GM12878 (cell line): ENCODE results near the gene PPIE. TPM values are rescaled to one million over a fixed set of nuclear protein-coding genes. Genes with fewer than 3 reads are reported as not detected.
A peak's percentile ranks its signal among the peaks of the same experiment; 100 is the strongest.

Experiments
- BHLHE40 ChIP-seq, 2 experiments: fragments of 450-650 bp in 1 of 2; IDR thresholded peaks; 2 replicates each; pipeline ENCODE4 v1.6.1; 2011 to 2017; ENCODE audit warnings: low read depth in 2 of 2, borderline replicate concordance in 1 of 2, improper control_type of control experiment in 1 of 2, low read length in 1 of 2, mild to moderate bottlenecking in 1 of 2
- CHD2 ChIP-seq: IDR thresholded peaks from 2 replicates; pipeline ENCODE4 v1.6.1; 2011; ENCODE audit warnings: low read depth, low read length, improper control_type of control experiment, borderline replicate concordance
- EGR1 ChIP-seq, 2 experiments: IDR thresholded peaks; 1 replicate in 1 of 2; 2 replicates in 1 of 2; pipeline ENCODE4 v1.6.1; 2011 to 2012; ENCODE audit warnings: low read depth in 2 of 2, low read length in 2 of 2, borderline replicate concordance in 1 of 2, mild to moderate bottlenecking in 1 of 2, moderate library complexity in 1 of 2
- FOS ChIP-seq: IDR thresholded peaks from 3 replicates; pipeline ENCODE4 v1.6.1; 2011; ENCODE audit warnings: borderline replicate concordance; ENCODE audit not compliant: insufficient read length; ENCODE audit errors: extremely low read depth
- GATAD2B ChIP-seq: fragments of 450-650 bp; conservative IDR thresholded peaks from 2 replicates; pipeline ENCODE4 v1.6.1; 2017; ENCODE audit warnings: low read depth, mild to moderate bottlenecking, moderate library complexity
- KAT2A ChIP-seq: conservative IDR thresholded peaks from 2 replicates; pipeline ENCODE4 v1.6.1; 2011; ENCODE audit warnings: low read depth, low read length; ENCODE audit not compliant: control insufficient read depth
- KDM1A ChIP-seq: fragments of 200-600 bp; sonication (generic); IDR thresholded peaks from 2 replicates; pipeline ENCODE4 v1.6.1; 2016; ENCODE audit warnings: borderline replicate concordance
- MTA3 ChIP-seq: IDR thresholded peaks from 2 replicates; pipeline ENCODE4 v1.6.1; 2012; ENCODE audit warnings: low read length, inconsistent platforms, borderline replicate concordance
- NFYA ChIP-seq: IDR thresholded peaks from 2 replicates; pipeline ENCODE4 v1.6.1; 2011; ENCODE audit warnings: low read depth, mild to moderate bottlenecking, low read length, improper control_type of control experiment, borderline replicate concordance
- NFYB ChIP-seq: IDR thresholded peaks from 2 replicates; pipeline ENCODE4 v1.6.1; 2011; ENCODE audit warnings: low read depth, mild to moderate bottlenecking, low read length, improper control_type of control experiment, moderate library complexity; ENCODE audit not compliant: insufficient read depth
- POLR2AphosphoS2 ChIP-seq: IDR thresholded peaks from 2 replicates; pipeline ENCODE4 v1.6.1; 2011; ENCODE audit warnings: low read depth, mild to moderate bottlenecking, low read length, improper control_type of control experiment, moderate library complexity
- POLR2AphosphoS5 ChIP-seq: IDR thresholded peaks from 2 replicates; pipeline ENCODE4 v1.6.1; 2011; ENCODE audit warnings: mild to moderate bottlenecking, low read length, inconsistent platforms
- RBBP5 ChIP-seq: fragments of 200-600 bp; sonication (generic); conservative IDR thresholded peaks from 2 replicates; pipeline ENCODE4 v1.6.1; 2016
- RELA ChIP-seq: fragments of 450-650 bp; IDR thresholded peaks from 2 replicates; pipeline ENCODE4 v1.8.0; 2014; ENCODE audit warnings: borderline replicate concordance; ENCODE audit not compliant: partially characterized antibody
- SREBF2 ChIP-seq: IDR thresholded peaks from 2 replicates; pipeline ENCODE4 v1.6.1; 2012; ENCODE audit warnings: mild to moderate bottlenecking, low read length
- TCF3 ChIP-seq: IDR thresholded peaks from 2 replicates; pipeline ENCODE4 v1.6.1; 2012; ENCODE audit warnings: low read depth, mild to moderate bottlenecking, low read length, borderline replicate concordance; ENCODE audit not compliant: insufficient read depth
- TCF7 ChIP-seq: IDR thresholded peaks from 2 replicates; pipeline ENCODE4 v1.6.1; 2014; ENCODE audit warnings: antibody characterized with exemption, borderline replicate concordance
- WRNIP1 ChIP-seq: IDR thresholded peaks from 2 replicates; pipeline ENCODE4 v1.6.1; 2011; ENCODE audit warnings: low read depth, low read length, improper control_type of control experiment, borderline replicate concordance
- YY1 ChIP-seq: IDR thresholded peaks from 2 replicates; pipeline ENCODE4 v1.6.1; 2011; ENCODE audit warnings: low read depth, mild to moderate bottlenecking, low read length
- ZBED1 ChIP-seq: IDR thresholded peaks from 2 replicates; pipeline ENCODE4 v1.6.1; 2016; ENCODE audit warnings: borderline replicate concordance
- polyA plus RNA-seq, 11 experiments: library from polyadenylated mRNA; depleted of rRNA in 4 of 11; unstranded in 6 of 11; stranded (reverse) in 5 of 11; fragments of >200 nt; fragmentation: Nextera tagmentation in 4 of 11; fragmentation: Illumina TruSeq in 1 of 11; extraction: Ambion mirVana in 4 of 11; extraction: Trizol in 1 of 11; gene quantifications; 1 replicate in 1 of 11; 2 replicates in 10 of 11; pipeline versions ENCODE4 v1.2.1 to v1.2.3, GENCODE V29; 2011 to 2016; ENCODE audit warnings: inconsistent platforms in 2 of 11, missing spikeins in 2 of 11, low read depth in 1 of 11
- total RNA-seq, 4 experiments: library from RNA; depleted of rRNA in 3 of 4; stranded (reverse); fragments of >200 nt in 3 of 4; fragmentation: Illumina TruSeq in 1 of 4; extraction: Trizol in 1 of 4; gene quantifications; 2 replicates each; pipeline versions ENCODE4 v1.2.1 to v1.2.3, GENCODE V29; 2013 to 2021
- TF ChIP-seq, protein P1 (sequence below): fragments of 450-650 bp; IDR thresholded peaks from 2 replicates; pipeline ENCODE4 v1.6.1; 2014; ENCODE audit warnings: mild to moderate bottlenecking
- TF ChIP-seq, protein P2 (sequence below): IDR thresholded peaks from 2 replicates; pipeline ENCODE4 v1.6.1; 2011; ENCODE audit warnings: low read depth, low read length, improper control_type of control experiment, borderline replicate concordance
- TF ChIP-seq, protein P3 (sequence below): fragments of 450-650 bp; IDR thresholded peaks from 2 replicates; pipeline ENCODE4 v1.6.1; 2017; ENCODE audit warnings: low read depth, mild to moderate bottlenecking, moderate library complexity
- TF ChIP-seq, protein P4 (sequence below): fragments of 450-650 bp; formaldehyde crosslinking; IDR thresholded peaks from 2 replicates; pipeline ENCODE4 v1.4.0; 2022; ENCODE audit warnings: mild to moderate bottlenecking, moderate library complexity

Gene PPIE
- total and polyA plus RNA-seq, 10 of the 15 experiments (the other 5 are each of a cell fraction or from before 2014, with no cell fraction given) = 36.6 to 163 (median 70.1) TPM

DNA sequence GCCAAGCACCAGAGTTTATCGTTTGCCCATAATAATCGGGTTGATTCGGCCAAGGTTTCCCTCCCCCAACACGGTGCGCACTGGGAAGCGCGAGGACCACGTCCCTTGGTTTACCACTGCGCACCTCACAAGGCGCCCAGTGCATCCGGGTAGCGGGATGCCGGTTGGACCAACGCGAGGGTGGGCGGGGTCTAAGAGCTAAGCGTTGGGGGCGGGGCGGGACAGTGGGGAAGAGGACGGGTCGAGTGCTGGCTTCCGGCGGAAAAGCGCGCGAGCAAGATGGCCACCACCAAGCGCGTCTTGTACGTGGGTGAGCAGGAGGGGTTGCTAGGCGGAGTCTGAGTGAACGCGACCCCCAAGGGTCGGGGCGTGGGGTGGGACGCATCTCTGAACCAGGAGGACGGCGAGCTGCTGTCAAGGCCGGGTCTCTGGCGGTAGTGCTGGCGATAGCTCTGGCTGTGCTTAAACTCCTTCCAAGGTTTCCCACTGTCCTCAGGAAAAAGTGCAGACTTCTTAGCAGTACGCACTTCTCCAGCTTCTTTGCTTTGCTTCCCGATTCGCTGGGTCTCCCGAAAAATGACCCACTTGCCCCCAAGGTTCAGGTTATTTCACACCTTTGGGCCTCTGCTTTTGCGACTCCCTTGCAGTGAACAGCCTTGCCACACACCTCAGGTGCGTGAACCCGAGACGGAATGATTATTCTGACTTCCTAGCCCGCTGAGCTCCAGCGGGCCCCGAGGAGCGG lies at the start of gene PPIE (continued):
- TF ChIP-seq, protein P1, sequence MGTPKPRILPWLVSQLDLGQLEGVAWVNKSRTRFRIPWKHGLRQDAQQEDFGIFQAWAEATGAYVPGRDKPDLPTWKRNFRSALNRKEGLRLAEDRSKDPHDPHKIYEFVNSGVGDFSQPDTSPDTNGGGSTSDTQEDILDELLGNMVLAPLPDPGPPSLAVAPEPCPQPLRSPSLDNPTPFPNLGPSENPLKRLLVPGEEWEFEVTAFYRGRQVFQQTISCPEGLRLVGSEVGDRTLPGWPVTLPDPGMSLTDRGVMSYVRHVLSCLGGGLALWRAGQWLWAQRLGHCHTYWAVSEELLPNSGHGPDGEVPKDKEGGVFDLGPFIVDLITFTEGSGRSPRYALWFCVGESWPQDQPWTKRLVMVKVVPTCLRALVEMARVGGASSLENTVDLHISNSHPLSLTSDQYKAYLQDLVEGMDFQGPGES = no peak
- TF ChIP-seq YY1 (peak; percentile 97), RELA (no peak), KAT2A (no peak), NFYA (no peak), WRNIP1 (no peak), NFYB (no peak), SREBF2 (no peak), EGR1 (IDR thresholded peaks at IDR 0.05; ENCODE audit: borderline replicate concordance in 1 of 2, low read depth in 2 of 2, low read length in 2 of 2) (peak in 1 of 2 experiments; percentile 63; a peak in 2 of 3 replicates), RBBP5 (no peak), POLR2AphosphoS2 (0 out of 2 replicates have a peak, but pooled peaks have one; percentile 43), BHLHE40 (IDR thresholded peaks at IDR 0.05; ENCODE audit: borderline replicate concordance in 1 of 2, low read depth in 2 of 2, low read length in 1 of 2) (peak in 1 of 2 experiments; percentile 21; a peak in 1 of 4 replicates), CHD2 (peak; percentile 60; the same call in 1 of the 2 replicates), ZBED1 (no peak), TCF7 (no peak), GATAD2B (no peak), MTA3 (no peak), POLR2AphosphoS5 (peak; percentile 91), TCF3 (0 out of 2 replicates have a peak, but pooled peaks have one; percentile 14), FOS (no peak), KDM1A (no peak)
- TF ChIP-seq, protein P2, sequence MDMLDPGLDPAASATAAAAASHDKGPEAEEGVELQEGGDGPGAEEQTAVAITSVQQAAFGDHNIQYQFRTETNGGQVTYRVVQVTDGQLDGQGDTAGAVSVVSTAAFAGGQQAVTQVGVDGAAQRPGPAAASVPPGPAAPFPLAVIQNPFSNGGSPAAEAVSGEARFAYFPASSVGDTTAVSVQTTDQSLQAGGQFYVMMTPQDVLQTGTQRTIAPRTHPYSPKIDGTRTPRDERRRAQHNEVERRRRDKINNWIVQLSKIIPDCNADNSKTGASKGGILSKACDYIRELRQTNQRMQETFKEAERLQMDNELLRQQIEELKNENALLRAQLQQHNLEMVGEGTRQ = no peak
- TF ChIP-seq, protein P3, sequence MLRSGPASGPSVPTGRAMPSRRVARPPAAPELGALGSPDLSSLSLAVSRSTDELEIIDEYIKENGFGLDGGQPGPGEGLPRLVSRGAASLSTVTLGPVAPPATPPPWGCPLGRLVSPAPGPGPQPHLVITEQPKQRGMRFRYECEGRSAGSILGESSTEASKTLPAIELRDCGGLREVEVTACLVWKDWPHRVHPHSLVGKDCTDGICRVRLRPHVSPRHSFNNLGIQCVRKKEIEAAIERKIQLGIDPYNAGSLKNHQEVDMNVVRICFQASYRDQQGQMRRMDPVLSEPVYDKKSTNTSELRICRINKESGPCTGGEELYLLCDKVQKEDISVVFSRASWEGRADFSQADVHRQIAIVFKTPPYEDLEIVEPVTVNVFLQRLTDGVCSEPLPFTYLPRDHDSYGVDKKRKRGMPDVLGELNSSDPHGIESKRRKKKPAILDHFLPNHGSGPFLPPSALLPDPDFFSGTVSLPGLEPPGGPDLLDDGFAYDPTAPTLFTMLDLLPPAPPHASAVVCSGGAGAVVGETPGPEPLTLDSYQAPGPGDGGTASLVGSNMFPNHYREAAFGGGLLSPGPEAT = peak; percentile 82
- TF ChIP-seq, protein P4, sequence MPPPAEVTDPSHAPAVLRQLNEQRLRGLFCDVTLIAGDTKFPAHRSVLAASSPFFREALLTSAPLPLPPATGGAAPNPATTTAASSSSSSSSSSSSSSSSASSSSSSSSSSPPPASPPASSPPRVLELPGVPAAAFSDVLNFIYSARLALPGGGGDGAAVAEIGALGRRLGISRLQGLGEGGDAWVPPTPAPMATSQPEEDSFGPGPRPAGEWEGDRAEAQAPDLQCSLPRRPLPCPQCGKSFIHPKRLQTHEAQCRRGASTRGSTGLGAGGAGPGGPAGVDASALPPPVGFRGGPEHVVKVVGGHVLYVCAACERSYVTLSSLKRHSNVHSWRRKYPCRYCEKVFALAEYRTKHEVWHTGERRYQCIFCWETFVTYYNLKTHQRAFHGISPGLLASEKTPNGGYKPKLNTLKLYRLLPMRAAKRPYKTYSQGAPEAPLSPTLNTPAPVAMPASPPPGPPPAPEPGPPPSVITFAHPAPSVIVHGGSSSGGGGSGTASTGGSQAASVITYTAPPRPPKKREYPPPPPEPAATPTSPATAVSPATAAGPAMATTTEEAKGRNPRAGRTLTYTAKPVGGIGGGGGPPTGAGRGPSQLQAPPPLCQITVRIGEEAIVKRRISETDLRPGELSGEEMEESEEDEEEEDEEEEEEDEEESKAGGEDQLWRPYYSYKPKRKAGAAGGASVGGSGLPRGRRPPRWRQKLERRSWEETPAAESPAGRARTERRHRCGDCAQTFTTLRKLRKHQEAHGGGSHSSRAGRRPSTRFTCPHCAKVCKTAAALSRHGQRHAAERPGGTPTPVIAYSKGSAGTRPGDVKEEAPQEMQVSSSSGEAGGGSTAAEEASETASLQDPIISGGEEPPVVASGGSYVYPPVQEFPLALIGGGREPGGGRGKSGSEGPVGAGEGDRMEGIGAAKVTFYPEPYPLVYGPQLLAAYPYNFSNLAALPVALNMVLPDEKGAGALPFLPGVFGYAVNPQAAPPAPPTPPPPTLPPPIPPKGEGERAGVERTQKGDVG (CRISPR knock-in tag) = no peak
